ENCODE results near the gene KHNYN.
A peak's percentile ranks its signal among the peaks of the same experiment; 100 is the strongest.
"Not testable (repeated sequence)": the region's sequence is repeated elsewhere in the genome, so short reads cannot be mapped to it uniquely, and the experiment has no call there.

The KHNYN gene

DNA sequence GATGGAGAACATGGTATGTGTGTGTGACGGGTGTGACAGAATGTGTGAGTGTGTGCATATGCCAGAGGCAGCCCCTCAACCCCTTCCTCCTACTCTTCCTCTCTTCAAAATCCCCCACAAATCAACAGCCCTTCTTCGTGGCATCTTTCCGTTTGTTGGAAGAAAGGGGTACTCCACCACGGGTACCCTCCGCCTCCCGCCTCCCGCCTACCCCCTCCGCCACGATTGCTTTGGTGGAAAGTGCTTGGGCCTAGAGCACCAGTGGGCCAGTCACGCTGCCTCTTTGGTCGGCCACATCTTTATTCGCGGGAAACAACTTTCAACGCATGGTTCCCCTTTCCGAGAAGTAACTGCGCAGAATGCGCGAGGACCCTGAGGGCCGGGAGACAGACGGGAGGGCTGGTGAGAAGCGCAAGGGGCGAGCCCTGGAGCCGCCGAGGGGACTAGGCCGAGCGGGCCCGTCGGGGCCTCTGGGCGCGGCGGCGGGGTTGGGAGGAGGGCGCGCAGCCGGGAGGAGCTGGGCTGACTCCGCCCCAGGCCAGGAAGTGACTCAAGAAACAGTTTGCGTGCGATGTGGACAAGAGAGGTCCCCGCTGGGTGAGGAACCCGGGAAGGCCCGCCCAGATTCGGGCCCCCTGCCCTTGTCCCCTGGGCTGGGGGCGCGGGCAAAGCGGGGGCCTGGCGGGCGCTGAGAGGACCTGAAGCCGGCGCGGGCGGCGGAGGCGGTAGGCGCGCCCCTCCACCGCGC lies at the start of gene KHNYN, which contains the start of gene CBLN3:
Gene KHNYN (plus strand): TSS at position 560 of the 748 bp plus-strand sequence. CDS start 777 bp downstream, outside the sequence.
Gene CBLN3 (minus strand): TSS at position 274 of the 748 bp plus-strand sequence. CDS start 614 bp downstream, outside the sequence.
- DNase-seq = peak; percentile 87

DNA sequence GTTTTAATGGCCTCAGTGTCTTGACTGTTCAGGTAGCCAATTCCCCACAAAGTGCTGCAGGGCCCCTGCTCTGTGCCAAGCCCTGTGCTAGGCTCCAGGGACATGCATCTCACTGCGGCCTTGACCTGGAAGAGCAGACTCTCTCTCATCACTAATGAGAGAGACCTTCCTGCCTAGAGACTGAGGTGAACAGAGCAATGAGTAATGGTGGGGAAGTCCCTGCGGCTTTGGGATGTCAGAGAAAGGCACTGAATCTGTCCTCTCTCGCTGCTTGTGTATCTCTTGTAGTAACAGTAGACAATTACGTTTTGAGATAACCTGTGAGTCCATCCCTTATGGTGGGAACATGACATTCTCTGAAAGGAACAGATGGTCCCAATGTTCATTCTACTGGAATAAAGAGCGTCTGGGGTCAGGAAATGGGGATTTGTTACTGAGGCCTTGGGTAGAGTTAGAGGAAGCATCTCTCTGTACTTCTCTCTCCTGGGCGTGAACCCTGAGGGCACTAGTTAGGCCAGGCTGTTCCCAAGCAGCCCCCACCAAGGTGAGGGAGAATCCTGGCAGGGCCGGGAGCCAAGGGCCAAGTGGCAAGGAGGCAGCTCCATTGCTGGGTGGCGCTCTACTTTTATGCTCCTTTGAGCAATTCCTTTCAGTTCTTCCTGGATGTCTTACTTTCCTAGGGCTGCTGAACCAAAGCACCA lies 48.2 kb upstream of the KHNYN start:
- DNase-seq = peak; percentile 5

DNA sequence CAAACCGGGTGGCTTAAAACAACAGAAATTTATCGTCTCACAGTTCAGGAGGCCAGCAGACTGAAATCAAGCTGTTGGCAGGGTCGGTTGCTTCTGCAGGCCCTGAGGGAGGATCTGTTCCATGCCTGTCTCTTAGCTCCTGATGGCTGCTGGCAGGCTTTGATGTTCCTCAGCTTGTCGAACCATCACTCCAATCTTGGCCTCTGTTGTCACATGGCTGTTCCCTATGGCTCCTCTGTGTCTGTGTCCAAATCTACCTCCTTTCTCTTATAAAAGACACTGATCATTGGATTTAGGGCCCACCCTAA lies 47.7 kb upstream of the KHNYN start:
- DNase-seq = no peak

DNA sequence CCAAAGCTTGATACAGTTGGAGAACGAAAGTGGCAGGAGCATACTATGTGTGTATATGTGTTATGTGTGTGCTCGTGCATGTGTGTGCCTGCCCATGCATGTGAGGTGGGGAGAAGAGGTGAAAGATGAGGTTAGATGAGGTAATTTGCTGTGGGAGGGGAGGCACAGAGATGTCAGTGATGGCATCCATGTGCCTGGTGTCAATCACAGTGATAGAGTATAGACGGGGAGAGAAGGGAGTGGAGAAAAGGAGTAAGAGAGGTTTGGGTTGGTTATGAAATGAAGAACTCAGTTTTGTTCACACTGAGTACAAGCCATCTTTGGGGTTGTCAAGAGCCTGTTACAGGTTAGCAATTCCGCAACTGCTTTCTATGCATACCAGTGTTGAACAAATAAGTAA lies 45.6 kb upstream of the KHNYN start:
- DNase-seq = no peak

DNA sequence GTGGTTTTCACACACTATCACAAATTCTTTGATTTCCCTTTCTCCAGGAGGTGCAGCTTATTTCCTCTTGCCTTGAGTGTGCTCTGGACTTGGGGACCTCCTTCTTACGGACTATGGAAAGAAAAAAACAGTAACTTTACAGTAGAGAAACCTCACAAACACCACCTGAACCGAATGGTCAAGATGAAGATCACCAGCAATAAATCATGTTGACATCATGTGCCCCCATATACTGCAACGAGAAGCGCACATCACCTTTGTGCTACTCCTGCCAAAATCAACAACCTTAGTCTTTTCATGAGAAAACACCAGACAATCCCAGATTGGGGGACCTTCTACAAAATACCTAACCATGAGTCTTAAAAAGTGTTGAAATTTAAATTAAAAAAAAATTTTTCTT lies 44.2 kb upstream of the KHNYN start:
- no peak for DNase-seq

DNA sequence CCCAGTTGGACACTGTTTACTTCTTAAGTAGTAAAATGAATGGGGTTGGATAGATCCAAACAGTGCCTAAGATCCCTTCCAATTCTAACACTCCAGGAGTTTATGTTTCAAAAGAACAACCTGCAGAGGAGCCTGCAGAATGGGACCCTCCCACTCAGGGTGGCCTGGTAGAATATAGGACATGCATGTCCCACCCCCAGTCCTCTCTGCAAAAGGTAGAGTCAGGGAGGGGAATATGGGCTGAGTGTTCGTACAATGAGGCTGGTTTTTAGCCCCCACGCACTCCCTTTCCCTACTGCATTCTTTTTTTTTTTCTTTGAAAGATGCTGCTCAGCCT lies 42.8 kb upstream of the KHNYN start:
- DNase-seq = no peak

DNA sequence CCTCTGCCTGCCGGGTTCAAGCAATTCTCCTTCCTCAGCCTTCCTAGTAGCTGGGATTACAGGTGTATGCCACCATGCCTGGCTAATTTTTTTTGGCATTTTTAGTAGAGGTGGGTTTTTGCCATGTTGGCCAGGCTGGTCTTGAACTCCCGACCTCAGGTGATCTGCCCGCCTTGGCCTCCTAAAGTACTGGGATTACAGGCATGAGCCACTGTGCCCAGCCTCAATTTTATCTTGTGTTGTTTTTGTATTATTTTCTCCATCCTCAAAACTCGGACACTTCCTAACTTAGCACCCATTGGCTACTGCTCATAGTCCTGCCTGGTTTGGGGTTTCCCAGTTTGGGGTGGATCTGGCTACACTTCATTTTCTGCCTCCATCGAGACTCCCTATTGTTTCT lies 42.2 kb upstream of the KHNYN start:
- not testable (repeated sequence) for DNase-seq

DNA sequence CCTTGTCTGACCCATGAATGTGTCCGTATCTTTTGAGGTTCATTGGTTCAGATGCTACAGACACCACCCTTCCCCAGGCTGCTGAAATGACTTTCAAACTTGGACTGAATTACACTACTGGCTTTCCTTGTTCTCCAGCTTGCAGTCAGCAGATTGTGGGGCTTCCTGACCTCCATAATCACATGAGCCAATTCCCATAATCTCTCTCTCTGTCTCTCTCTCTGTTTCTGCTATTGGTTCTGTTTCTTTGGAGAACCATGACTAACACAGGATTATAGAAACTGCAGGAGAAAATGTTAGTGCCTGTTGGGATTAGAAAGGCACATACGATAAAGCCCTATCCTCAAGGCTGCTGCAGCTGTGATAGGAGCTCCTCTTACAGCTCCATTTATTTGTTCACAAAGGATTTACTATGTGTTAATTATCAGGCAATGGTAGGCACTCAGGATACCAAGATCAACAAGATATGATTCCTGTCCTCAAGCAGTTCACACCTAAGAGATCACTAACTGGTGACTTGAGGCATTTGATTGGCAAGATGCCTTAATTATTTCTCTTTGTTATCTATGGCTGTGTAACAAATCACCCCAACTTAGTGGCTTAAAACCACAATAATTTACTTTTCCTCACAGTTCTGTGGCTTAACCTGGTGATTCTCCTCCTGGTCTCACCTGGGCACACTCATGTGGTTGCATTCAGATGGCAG lies 41.1 kb upstream of the KHNYN start:
- DNase-seq = peak; percentile 85

DNA sequence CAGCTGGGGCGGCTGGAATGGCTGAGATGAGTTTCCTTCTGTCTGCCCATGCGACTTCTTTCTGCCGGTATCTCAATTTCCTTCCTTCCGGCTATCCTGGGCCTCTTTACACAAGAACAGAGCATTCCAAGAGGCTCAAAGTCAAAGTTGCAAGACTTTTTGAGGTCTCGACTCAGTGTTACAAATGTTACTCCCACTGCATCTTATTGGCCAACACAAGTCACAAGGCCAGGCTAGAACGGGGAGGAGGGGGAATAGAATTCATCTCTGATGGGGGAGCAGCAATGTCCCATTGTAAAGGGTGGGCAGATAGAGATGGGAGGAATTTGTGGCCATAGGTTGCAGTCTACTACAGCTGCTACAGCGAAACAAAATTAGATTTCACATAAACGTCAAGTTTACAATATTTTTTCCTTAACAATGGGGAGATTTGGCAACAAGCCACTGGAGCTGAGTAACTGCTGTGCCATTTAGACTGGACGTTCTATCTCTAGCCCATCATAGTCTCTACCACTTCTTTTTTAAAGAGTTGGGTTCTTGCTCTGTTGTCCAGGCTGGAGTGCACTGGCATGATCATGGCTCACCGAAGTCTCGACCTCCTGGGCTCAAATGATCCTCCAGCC lies 40.4 kb upstream of the KHNYN start:
- no peak for DNase-seq

DNA sequence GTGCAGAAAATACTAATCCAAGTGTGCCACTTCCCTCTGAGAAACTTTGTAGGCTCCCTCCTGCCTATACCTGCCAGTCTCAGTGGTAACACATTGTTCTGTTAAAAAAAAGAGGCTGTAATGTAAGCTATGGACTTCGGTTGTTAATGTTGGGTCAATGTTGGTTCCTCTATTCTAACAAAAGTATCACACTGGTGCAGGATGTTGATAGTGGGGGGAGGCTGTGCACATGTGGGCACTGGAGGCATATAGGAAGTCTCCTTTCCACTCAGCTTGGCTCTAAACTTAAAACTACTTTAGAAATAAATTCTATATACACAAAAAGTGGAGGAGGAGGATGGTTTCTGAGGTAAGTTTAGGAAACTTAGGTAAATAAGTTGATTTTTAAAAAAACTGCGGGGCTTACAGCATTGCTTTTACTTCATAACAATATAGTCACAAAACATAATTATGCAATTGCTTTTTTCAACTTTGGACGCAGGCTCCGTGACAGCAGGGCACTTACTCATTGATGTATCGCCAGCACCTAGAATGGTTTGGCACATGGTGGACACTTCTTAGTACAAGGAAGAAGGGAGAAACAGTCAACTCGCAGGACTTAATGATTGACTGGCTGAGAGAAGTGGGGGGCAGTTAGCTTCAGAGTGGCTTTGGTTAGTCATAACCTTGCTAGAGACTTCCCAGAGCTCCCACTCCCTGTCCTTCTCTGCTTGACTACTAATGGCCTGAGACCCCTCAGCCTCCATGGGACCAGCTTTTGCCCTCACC lies 38.9 kb upstream of the KHNYN start:
- no peak for DNase-seq

DNA sequence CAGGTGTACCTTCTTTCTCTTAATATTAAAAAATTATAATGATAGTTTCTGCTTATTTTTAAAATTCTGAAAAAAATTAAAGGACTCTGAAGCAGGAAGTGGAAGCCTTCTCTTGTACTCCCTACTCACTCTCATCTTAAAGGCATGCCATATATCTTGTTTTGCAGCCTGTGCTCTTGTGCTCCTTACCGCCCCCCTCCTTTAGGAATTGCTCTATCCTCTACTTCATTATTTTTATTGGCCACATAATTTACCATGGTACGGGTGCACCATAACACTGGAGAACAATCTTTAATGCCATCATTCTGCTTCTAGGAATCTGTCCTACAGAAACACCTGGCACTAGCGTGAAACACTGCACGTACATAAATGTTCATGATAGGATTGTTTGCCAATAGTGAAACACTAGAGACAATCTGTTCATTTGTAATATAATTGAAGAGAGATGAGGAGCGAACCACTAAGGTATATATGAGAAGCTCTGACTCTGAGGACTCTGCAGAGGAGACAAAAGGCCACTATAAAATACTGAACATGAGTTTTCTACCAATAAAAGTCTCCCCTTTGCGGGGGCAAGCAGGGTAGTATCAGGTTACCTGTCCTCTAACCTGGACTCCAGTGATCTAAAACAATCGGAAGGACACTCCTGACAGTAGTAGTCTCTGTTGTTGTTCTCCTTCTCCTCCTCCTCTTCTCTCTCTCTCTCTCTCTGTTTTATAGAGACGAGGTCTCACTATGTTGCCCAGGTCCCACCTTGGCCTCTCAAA lies 37.2 kb upstream of the KHNYN start:
- no peak for DNase-seq

DNA sequence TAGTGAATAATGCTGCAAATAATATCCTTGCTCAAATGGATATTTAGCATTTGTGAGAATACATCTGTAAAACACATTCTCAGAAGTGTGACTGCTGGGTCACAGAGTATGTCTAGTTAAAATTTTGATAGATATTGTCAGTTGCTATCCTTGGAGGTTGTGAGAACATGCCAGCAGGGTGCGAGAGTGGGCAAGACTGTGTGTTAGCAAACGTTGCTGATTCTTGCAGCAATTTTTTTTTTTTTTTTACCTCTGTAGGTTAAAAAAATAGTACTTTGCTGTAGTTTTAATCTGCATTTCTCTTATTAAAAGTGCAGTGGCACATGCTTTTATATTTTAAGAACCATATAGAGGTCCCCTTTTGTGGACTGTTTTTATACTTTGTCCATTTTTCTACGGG lies 35.5 kb upstream of the KHNYN start:
- DNase-seq = no peak

DNA sequence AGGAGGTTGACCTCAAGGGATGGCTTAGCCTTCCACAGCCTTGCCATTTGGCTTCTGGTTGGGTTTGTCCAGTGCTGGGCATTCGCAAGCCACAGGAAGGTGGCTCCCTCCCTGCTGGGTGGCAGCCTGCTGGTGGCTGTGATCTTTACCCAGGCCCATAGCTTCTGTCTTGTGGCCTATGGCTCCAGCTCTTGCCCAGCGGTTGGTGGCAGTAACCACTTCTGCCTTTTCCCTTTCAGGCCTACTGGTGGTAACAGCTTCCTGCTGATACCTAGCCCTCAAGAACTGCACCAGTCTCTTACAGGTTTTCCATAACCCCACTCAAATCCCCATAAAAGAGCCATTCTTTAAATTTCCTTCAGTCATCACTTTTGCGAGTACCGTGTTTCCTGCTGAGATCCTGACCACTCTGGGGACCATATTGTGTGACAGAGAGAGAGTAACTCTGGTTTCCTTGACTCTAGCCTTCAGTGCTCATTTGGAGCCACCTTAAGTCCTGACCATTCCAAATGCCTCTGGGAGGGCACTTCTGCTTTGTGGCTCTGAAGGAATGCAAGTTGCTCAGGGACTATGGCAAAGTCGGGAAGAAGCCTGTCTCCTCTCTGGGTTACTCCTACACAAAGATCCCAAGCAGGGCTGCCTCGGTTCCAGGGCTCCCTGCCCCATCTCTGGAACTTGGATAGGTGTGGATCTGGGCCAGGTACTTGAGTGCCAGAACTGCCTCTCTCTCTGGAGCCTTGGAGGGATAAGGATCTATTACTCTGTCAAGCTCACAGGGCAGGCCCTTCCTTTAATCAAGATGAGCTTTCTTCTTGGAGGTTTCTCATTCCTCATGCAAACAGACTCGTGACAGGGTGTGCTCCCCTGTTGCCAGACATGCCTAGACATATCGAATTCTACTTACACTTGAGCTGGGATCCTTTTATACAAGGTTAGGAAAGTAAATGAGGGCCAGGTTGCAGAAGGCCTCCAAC lies 33.9 kb upstream of the KHNYN start:
- no peak for DNase-seq

DNA sequence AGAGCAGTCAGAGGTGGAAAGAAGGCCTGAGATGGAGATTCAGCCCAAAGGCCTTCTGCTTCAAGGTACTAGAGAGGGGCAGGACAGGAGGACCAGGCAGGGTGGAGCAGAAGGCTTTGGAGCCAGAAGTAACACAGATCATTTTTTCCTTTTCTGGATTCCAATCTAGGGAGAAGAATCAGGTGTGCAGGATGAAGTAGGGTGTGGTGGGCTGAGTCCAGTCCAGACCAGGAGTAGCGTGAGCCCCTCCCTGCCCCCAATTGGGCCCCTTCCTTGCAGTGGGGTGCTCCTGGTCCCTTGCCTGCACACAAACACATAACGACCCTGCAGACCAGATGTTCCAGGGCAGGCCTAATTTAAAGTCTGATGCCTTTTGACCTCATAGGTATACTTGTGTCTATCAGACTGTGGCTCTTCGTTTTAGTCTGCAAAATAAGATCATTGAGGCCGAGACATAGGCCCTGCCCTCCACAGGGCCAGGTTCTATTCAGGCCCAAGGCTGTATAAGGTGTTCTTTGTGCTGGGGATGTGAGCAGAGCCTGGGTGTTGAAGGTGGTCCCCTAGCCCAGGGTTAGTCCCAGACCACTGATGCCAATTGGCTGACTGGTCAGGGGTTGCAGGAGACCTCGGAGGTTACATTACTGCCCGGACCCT lies 32.0 kb upstream of the KHNYN start:
- DNase-seq = no peak

DNA sequence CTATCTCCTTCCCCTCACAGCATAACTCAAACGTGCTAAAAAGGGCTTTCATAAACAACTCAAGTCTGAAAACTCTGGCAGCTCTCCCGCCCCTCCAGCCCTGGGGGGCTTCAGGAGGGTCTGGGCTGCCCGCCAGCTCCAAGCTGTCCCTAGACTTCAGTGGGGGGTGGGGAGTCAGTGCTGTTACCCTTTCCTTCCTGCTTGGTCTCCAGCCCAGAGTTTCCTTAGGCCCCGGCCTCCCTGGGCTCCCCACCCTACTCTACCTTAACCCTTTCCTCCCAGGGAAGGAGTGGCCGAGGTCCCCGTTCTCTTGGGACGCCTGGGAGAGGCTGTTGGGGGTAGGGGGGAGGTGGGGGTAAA lies 31.5 kb upstream of the KHNYN start:
- peak; percentile 42 for DNase-seq

DNA sequence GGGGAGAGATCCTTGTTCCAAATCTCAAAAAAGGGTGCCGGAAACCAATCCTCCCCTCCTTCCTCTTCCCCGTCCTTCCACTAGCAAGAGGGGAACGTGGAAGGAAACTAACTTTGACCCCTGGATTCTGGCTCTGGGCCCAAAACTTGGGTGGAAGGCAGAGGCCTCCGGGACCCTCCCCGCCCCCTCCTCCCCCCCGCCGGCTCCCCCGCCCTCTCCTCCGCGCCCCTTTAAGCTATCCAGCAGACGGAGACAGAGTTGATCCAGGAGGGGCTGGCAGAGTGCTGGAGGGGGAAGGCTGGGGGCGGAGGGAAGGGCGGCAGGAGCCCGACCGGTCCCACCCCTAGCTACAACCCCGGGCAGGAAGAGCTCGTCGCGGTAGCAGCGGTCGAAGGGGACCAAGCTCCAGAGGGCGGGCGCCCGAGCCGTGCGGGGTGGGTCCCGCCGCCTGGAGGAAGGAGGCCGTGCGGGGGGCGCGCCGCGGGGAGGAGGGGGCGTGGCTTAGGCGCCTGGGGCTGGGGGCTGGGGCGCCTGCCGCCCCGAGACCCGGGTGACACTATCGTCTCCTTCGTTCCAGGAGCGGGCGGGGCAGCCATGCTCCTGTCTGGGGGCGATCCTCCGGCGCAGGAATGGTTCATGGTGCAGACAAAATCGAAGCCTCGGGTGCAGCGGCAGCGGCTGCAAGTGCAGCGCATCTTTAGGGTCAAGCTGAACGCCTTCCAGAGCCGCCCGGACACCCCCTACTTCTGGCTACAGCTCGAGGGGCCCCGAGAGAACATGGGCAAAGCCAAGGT lies 30.9 kb upstream of the KHNYN start, which contains the start of gene NYNRIN:
Gene NYNRIN (plus strand): TSS at position 351 of the 794 bp plus-strand sequence. CDS start 244 bp downstream, at position 595.
- peak; percentile 84 for DNase-seq

DNA sequence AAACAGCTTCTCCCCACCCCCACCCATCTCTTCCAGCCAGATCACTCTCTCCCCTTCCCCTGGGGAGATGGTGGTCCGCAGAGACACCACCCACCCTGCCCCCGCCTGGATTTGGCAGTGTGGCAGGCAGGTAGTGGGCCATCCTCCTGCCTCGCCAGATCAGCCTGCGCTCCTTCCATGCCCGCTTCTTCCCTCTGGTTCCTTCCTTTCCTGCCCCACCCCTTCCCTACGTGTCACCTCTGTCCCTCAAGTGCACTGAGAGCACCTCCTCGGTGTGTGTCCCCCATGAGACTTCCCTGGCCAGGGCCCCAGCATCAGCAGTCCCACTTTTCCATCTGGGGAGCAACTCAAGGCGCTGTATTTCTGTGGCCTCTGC lies 30.3 kb upstream of the KHNYN start:
- DNase-seq = no peak

DNA sequence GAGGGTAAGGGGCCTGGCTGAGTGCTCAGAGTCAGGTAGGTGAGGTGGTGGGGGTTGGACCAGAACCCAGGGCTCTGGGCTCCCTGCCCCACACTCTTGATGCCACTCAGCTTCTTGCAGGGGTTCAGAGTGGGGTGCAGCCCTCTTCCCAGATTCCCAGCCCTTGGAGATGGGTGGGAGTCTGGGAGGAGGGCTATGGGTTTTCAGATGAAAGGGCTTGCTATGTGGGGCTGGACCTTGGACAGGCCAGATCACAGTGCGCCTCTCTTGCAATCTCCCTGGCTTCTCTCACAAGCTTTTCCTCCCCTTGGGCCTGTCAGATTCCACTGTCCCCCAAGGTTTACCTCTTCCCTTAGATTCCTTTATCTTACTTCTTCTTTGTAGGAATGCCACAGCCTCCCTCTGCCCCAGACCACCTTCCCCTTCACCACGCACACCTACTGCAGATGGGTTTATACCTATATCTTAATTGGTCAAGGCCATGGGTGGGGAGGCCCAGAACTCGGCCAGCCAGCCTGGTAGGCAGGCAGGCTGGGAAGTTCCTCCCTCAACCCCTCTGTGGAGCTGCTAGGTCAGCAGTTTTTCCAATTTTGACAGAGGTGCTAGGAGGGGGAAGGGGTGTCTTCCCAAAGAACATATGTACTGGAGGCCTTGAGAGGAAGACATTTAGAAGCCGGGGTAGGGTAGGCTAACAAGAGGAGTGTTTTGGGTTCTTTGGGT lies 29.6 kb upstream of the KHNYN start:
- DNase-seq = no peak

Data from NCI-H82 (cell line).